Left colon (tissue), 2 donors: ENCODE data around the gene PPP1R12A. TPM values are rescaled to one million over a fixed set of nuclear protein-coding genes. Genes with fewer than 3 reads are reported as not detected.
"Not testable (repeated sequence)": the region's sequence is repeated elsewhere in the genome, so short reads cannot be mapped to it uniquely, and the experiment has no call there.

ENCODE experiments used
- ATAC-seq: fragments of 200-7000 bp; cut with Tn5 transposase; one replicate; pipeline ENCODE4 v1.9.1; 2020; ENCODE audit warnings: mild to moderate bottlenecking, moderate library complexity
- DNase-seq, 2 donors: peaks; one replicate each; pipeline ENCODE4 v3.0.0-alpha.2; 2020
- intact Hi-C, 2 donors: fragments of 100-400 bp; cut with DNase I in 1 of 2; cut with micrococcal nuclease in 1 of 2; formaldehyde crosslinking; loops; one replicate each; pipeline versions ENCODE4 v1.11.2 to v1.14.0; 2022; cut with DNase I, micrococcal nuclease
- total RNA-seq, 2 donors: library from RNA; stranded (reverse); fragmentation: NEBNext Ultra II Directional; extraction: Animal tissue kit (Norgen Biotek cat#: 25700); gene quantifications; one replicate each; pipeline ENCODE4 v1.2.1, GENCODE V29; 2021
- donor health status: DM: no; HTN: no; CAD: no.
- donor health status: DM: yes; HTN: yes; CAD: no.

The PPP1R12A gene
- total RNA-seq, 2 donors from 2014 or later, result 61.4 to 87.6 TPM

GRCh38 chr12:79826267-79827128, 108.4 kb downstream of the PPP1R12A start:
- DNase-seq (no peak), ATAC-seq (no peak)
- intact Hi-C loops, result no loop called here

DNA sequence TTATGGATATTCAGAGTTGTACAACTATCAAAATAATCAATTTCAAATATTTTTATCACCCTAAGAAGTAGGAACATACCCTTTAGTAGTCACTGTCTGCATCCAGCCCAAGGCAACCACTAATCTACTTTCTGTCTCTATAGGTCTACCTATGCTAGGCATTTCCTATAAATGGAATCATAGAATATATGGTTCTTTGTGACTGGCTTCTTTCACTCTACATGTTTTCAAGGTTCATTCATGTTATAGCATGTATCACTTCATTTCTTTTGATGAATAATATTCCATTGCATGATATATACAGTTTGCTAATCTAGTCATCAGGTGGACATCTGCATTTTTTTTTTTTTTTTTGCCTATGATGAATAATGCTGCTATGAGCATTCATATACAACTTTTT, 112.4 kb downstream of the PPP1R12A start:
- ATAC-seq, result no peak
- intact Hi-C loops, result no loop called here
- no peak for DNase-seq

GRCh38 chr12:79818856-79819255, 116.0 kb downstream of the PPP1R12A start:
- intact Hi-C loops, result no loop called here
- ATAC-seq (no peak), DNase-seq (no peak)

DNA sequence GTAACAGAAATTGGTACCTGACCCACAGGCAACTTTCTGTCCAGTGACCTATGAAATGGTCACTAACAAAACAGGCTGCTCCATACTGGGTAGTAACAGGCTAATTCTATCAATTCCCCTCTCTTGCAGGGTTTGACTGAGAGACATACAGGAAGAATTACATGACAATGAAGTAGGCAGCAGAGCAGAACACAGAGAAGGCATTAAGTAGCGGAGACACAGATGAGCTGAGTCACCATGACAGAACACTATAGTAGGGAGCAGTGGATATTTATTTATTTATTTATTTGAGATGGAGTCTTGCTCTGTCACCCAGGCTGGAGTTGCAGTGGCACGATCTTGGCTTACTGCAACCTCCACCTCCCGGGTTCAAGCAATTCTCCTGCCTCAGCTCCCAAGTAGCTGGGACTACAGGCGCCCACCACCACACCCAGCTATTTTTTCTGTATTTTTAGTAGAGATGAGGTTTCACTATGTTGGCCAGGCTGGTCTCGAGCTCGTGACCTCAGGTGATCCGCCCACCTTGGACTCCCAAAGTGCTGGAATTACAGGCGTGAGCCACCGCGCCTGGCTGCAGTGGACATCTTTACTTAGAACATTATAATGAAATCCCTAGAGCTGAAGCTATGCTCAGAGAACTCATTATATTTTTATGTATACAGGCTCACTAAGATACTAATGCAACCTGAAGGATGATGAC, 150.4 kb downstream of the PPP1R12A start:
- ATAC-seq, intact Hi-C loops, DNase-seq: not testable (repeated sequence)

- intact Hi-C loops, result no loop called here
- no peak for ATAC-seq
These were observed 152.6 kb downstream of the PPP1R12A start for GRCh38 chr12:79782172-79782900.

GRCh38 chr12:79778802-79779448, 156.0 kb downstream of the PPP1R12A start:
- no peak for DNase-seq
- no peak for ATAC-seq
- intact Hi-C loops, result no loop called here

More at GRCh38 chr12:79782172-79782900, 152.6 kb downstream of the PPP1R12A start:
- DNase-seq, result no peak

DNA sequence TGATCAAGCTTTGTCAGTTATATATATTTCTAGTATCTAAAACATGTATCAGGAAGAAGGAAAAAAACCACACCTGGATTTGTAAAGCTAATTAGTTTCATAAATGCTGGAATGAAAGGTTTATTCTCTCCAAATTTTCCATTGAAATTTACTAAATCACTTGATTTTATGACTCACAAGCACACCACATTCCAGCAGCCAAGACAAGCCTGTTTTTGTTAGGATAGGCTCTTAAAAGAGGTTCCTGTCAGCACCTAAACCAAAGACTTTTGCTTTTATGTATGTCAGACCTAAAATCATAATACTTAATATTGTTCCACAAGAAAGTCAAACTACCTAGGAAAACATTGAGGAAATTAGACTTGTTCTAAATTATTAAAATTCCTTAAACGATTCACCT, 158.8 kb downstream of the PPP1R12A start:
- DNase-seq (no peak), ATAC-seq (no peak)
- intact Hi-C loops, result no loop called here

GRCh38 chr12:79775355-79776027, 159.4 kb downstream of the PPP1R12A start:
- ATAC-seq, result no peak
- intact Hi-C loops, result no loop called here

GRCh38 chr12:79773896-79774295, 161.0 kb downstream of the PPP1R12A start:
- DNase-seq, result no peak
- no peak for ATAC-seq
- intact Hi-C loops, result no loop called here

More at GRCh38 chr12:79775355-79776027, 159.4 kb downstream of the PPP1R12A start:
- no peak for DNase-seq

DNA sequence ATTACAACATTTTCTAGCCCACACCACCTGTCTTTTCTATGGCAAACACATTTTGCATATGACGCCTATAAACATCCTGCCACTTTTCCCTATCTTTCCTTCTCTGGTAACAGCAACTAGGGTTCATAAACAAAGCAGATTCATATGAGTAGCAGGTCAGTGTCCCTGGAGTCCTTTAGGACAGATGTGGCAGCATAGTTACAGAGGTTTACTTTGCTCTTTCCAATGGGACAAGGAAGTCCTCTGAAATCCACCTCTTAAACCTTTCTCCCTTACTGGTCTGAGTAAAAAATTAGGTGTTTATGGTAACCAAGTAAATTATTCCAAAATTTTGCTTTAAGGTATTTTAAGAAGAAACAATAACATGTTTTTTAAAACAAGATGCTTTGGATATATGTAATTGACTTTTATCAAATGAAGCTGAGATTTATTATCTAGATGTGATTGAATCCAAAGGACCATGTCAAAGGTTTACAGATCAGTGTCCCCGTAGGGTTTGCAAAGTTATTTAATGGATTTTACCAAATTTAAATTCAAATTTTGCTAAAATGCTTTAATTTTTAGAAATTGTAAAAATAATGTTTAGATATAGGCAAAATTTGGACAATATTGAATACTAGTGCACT, 164.9 kb downstream of the PPP1R12A start:
- intact Hi-C loops, result no loop called here
- ATAC-seq (no peak), DNase-seq (no peak)

DNA sequence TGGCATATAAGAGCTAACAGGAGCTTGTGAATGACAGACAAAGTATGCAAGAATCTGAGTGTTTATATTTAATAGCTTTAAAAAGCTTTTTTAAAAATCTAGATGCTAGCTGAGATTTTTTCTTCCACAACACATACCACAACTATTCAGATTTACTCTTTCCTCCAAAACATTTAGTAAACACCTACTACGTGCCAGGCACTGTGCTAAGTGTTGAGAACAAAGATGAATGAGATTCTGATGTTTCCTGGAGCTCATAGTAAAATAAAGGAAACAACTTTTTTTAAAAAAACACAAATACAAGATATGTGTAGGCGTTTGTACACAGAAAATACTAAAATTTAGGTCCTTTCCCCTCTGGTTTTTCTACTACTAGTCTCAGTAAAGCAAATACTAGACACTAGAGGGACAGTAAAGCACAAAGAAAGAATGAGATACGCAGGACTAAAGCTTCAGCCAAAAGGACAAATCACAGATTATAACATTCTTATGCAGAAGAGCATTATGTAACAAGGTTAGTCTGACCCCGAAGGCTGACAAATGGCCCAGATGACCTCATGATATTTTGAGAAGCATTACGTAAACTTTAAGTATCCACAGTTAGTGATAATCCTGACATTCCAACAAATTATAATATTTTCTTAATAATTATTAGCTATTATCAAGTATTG, 165.6 kb downstream of the PPP1R12A start:
- intact Hi-C loops, result no loop called here
- DNase-seq (no peak), ATAC-seq (no peak)

- intact Hi-C loops, result no loop called here
- DNase-seq, result no peak
- no peak for ATAC-seq
These were observed 168.0 kb downstream of the PPP1R12A start for GRCh38 chr12:79766705-79767464.

DNA sequence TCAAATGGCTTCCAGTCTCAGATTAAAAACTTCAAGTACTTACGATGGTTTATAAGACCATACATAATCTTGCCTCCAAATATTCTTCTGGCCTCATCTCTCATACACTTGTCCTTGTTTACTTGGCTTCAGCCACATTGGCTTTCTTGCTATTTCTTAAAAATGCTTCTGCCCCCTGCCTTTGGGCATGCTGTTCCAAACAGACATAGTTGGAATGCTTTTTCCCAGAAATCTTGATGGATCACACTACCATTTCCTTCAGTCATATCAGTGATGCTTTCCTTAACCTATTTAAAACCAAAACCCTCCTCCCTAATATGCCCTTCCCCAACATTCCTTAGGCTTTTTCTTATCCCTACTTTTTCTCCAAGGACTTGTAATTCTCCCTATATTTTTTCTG, 169.7 kb downstream of the PPP1R12A start:
- ATAC-seq, result no peak
- intact Hi-C loops, result no loop called here
- no peak for DNase-seq

DNA sequence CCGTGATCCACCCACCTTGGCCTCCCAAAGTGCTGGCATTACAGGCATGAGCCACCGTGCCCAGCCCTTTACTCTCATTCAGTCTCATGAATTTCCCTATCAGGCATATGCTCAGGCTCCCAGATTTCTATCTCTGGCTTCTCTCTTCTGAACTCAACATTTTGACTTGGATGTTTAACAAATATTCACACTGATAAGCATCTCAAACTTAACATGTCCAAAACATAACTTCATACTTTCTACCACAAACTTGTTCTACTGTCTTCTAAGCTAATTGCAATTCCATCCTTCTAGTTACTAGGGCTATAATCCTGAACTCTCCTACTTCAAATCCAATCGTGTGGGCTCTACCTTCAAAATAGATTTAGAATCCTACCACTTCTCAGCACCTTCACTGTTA, 170.3 kb downstream of the PPP1R12A start:
- ATAC-seq (no peak), DNase-seq (no peak)
- intact Hi-C loops, result no loop called here

DNA sequence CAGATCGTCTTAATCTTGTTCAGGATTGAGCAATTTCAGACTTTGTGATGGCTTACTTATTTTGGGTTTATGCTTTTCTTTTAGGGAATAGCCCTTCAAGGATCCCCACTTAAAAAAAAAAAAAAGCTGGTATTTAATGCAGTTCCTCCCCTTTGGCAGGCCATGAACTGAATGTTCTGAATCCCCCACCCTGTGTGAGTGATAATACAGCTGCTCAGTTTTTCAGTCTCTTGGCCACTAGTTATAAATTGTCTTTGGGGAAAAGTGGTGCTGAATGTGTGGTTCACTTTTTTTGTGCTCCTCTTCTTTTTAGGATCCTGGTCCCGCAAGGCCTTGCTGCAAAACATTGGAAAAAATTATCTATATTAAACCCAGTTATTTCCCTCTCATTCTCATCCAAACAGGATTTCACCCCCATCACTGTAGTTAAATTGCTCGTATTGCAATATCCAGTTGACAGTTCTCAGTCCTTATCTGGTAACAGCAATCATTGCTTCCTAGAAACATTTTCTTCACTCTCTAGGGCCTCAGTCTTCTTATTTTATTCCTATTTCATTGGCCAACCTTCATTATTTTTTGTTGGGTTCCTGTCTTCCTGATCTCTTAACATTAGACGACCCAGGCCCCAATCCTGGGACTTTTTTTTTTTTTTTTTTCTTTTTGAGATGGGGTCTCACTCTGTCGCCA, 171.0 kb downstream of the PPP1R12A start:
- DNase-seq (no peak), ATAC-seq (no peak)
- intact Hi-C loops, result no loop called here

DNA sequence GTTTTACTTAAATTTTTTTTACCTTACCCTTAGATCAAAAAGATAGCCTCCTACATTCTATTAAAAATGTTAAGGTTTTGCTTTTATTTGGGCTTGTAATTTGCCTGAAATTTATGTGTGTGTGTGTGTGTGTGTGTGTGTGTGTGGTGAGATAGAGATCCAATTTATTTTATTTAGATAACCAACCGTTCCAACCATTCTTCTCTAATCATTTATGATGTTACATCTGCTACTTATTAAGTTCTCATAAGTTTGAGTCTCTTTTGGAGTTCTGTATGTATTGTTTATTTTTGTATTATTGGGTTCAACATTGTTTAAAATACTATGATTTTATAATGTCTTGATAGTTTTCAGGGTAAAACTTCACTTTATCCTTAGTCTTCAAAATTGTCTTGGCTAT, 173.6 kb downstream of the PPP1R12A start:
- ATAC-seq (no peak), DNase-seq (no peak)
- intact Hi-C loops, result no loop called here
